Astrocyte (in vitro differentiated cells and primary cell): ENCODE results near the gene MCF2L2.

Experiments
- CTCF ChIP-seq: IDR thresholded peaks from 2 replicates; pipeline ENCODE4 v1.5.1; 2011; ENCODE audit warnings: low read depth, mild to moderate bottlenecking, inconsistent platforms, low read length, moderate library complexity; ENCODE audit not compliant: insufficient read depth
- EZH2 ChIP-seq: IDR thresholded peaks from 2 replicates; pipeline ENCODE4 v1.6.1; 2012; ENCODE audit warnings: mild to moderate bottlenecking, low read length, inconsistent platforms; ENCODE audit not compliant: insufficient read depth

- TF ChIP-seq CTCF (no peak), EZH2 (no peak)
Observed at GRCh38 chr3:183226333-183226890, 202.0 kb downstream of the MCF2L2 start.
